ENCODE measurements around the gene PDZD8.

The PDZD8 gene

GRCh38 chr10:117367718-117368117 lies 7.5 kb downstream of the PDZD8 start:
- TF ChIP-seq CTCF (IDR thresholded peaks at IDR 0.05; ENCODE audit: low read depth, low read length, missing control alignments) = no peak
- no peak overlapping the region for H3K4me3 ChIP-seq (ENCODE audit: low read depth, low read length)
- no peak for DNase-seq (ENCODE audit: low read depth)

DNA sequence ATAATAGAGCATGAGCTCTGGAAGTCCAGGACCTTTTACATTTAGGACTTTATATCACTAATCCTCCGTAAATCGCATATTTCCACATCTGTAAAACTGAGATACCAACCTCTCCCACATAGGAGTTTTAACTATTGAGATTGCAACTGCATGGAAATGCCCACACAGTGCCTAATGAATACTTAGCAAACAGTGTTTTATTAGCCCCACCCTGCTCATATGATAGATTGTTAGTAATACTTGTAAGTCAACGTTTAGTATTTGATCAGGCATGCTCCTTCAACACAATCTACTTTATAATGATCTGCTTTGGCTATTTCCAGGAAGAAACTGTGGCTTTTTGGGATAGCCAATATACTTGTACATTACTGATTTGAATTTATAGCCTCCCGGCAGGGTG lies 8.5 kb downstream of the PDZD8 start:
- H3K4me3 ChIP-seq (ENCODE audit: low read depth, low read length) = no peak overlapping the region
- no peak for TF ChIP-seq CTCF (IDR thresholded peaks at IDR 0.05; ENCODE audit: low read depth, low read length, missing control alignments)
- DNase-seq (ENCODE audit: low read depth) = no peak

DNA sequence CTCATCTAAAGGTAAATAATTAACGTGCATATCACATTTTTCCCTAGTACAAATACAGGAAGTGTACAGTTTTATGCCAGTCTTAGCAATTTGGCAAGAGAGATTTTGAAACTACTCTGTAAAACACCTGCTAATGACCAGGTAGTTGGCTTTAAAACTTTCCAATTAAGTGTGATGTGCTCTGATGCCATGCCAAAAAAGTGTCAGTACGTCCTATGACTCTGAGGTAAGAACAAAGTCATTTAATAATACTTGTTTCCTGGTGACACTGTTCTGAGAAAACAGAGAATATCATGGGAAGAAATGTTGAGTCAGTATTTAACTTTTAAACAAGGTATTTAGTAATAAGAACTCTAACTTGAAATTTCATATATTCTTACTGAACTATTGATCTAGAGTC lies 9.6 kb downstream of the PDZD8 start:
- TF ChIP-seq CTCF (IDR thresholded peaks at IDR 0.05; ENCODE audit: low read depth, low read length, missing control alignments) = no peak
- no peak for DNase-seq (ENCODE audit: low read depth)
- H3K4me3 ChIP-seq (ENCODE audit: low read depth, low read length) = no peak overlapping the region

DNA sequence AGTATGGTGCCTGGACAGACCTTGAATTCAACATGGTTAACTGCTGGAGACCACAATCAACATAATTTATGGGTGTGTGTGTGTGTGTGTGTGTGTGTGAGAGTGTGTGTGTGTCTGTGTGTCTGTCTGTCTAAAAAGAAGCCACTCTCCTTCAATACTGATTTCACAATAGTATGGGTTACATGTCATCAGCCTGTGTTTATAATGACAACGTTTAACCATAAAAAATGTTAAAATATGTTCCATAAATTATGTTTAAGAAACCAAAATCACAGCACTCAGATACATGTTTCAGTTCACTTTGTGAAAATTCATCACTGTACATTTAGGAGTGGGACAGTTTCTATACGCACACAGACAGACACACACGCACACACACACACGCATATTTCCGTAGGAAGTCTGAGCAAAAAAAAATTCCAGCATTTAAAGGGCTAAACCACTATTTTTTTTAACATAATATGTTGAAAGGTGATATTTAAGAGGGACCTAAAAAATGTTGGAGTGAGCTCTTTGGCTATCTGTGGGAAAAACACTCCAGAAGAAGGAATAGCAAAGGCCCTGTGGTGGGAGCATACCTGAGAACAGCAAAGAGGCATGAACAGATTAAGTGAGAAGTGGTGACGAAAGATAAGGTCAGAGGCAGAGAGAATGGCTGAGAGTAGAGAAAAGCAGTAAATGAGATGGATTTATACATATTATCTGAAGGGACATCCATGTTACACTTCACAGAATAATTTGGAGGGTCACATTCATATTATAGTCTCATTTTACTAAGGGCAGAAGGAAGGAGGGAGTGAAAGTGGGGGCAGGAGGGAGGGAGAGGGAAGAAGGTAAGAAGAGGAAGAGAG lies 10.9 kb downstream of the PDZD8 start:
- H3K4me3 ChIP-seq (ENCODE audit: low read depth, low read length) = no peak overlapping the region
- DNase-seq (ENCODE audit: low read depth) = no peak
- TF ChIP-seq CTCF (IDR thresholded peaks at IDR 0.05; ENCODE audit: low read depth, low read length, missing control alignments) = no peak

GRCh38 chr10:117363028-117363427 lies 12.2 kb downstream of the PDZD8 start:
- TF ChIP-seq CTCF (IDR thresholded peaks at IDR 0.05; ENCODE audit: low read depth, low read length, missing control alignments) = no peak
- no peak overlapping the region for H3K4me3 ChIP-seq (ENCODE audit: low read depth, low read length)
- no peak for DNase-seq (ENCODE audit: low read depth)

DNA sequence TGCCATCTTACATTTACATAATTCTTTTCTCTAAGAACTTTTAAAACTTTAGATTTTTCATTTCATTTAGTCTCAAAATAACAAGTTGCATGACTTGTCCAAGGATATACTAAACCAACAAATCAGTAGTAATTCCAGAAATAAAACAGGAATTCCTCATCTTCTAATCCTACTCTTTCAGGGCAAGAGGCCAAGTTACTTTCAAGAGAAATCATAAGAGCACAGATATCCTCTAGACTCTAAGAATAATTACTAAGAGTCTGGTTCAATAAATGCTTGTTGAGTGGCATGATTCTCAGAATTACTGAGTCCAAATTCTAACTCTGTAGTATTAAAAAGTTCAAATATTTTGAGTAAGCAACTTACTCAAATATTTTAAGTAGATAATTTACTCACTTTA lies 12.9 kb downstream of the PDZD8 start:
- TF ChIP-seq CTCF (IDR thresholded peaks at IDR 0.05; ENCODE audit: low read depth, low read length, missing control alignments) = no peak
- DNase-seq (ENCODE audit: low read depth) = no peak
- H3K4me3 ChIP-seq (ENCODE audit: low read depth, low read length) = no peak overlapping the region
